ENCODE results near the gene CDC16. TPM values are rescaled to one million over a fixed set of nuclear protein-coding genes. Genes with fewer than 3 reads are reported as not detected.
A peak's percentile ranks its signal among the peaks of the same experiment; 100 is the strongest.
"Not testable (repeated sequence)": the region's sequence is repeated elsewhere in the genome, so short reads cannot be mapped to it uniquely, and the experiment has no call there.

CDC16 gene
- total RNA-seq, 1 donor from 2014 or later = 35.9 TPM

- ATAC-seq = no peak
- DNase-seq = no peak
- intact Hi-C loops (cut with micrococcal nuclease) = no loop called here
These were observed 22.3 kb downstream of the CDC16 start for GRCh38 chr13:114257014-114257413.

- intact Hi-C loops (cut with micrococcal nuclease) = no loop called here
- no peak for DNase-seq
- no peak for ATAC-seq
These were observed 23.9 kb downstream of the CDC16 start for GRCh38 chr13:114258589-114258988.

GRCh38 chr13:114259374-114259773 lies 24.7 kb downstream of the CDC16 start:
- no peak for DNase-seq
- intact Hi-C loops (cut with micrococcal nuclease) = no loop called here
- ATAC-seq = no peak

GRCh38 chr13:114259974-114260373 lies 25.3 kb downstream of the CDC16 start:
- intact Hi-C loops (cut with micrococcal nuclease) = no loop called here
- ATAC-seq (peak; percentile 62), DNase-seq (no peak)

- ATAC-seq (no peak), DNase-seq (no peak)
- intact Hi-C loops (cut with micrococcal nuclease) = no loop called here
These were observed 26.1 kb downstream of the CDC16 start for GRCh38 chr13:114260814-114261213.

GRCh38 chr13:114261328-114261965 lies 26.8 kb downstream of the CDC16 start:
- ATAC-seq (peak; percentile 79), DNase-seq (no peak)
- intact Hi-C loops (cut with micrococcal nuclease) = no loop called here

- DNase-seq (no peak), ATAC-seq (no peak)
- intact Hi-C loops (cut with micrococcal nuclease) = no loop called here
These were observed 28.9 kb downstream of the CDC16 start for GRCh38 chr13:114263578-114263977.

- intact Hi-C loops (cut with micrococcal nuclease); ATAC-seq; DNase-seq: not testable (repeated sequence)
These were observed 29.6 kb downstream of the CDC16 start for GRCh38 chr13:114264313-114264712.

- intact Hi-C loops (cut with micrococcal nuclease) = no loop called here
- no peak for DNase-seq
- no peak for ATAC-seq
These were observed 30.4 kb downstream of the CDC16 start for GRCh38 chr13:114264886-114265611.

- DNase-seq = no peak
- no peak for ATAC-seq
- intact Hi-C loops (cut with micrococcal nuclease) = no loop called here
These were observed 31.5 kb downstream of the CDC16 start for GRCh38 chr13:114266241-114266640.

GRCh38 chr13:114268344-114269280 lies 33.9 kb downstream of the CDC16 start:
- DNase-seq (no peak), ATAC-seq (no peak)
- intact Hi-C loops (cut with micrococcal nuclease) = no loop called here

GRCh38 chr13:114269281-114269770 lies 34.6 kb downstream of the CDC16 start:
- intact Hi-C loops (cut with micrococcal nuclease) = no loop called here
- no peak for ATAC-seq
- no peak for DNase-seq

- DNase-seq (no peak), ATAC-seq (no peak)
- intact Hi-C loops (cut with micrococcal nuclease) = no loop called here
These were observed 38.3 kb downstream of the CDC16 start for GRCh38 chr13:114272977-114273376.

- ATAC-seq = no peak
- DNase-seq = no peak
- intact Hi-C loops (cut with micrococcal nuclease) = no loop called here
These were observed 40.6 kb downstream of the CDC16 start for GRCh38 chr13:114275304-114275703.

- no peak for ATAC-seq
- DNase-seq = no peak
- intact Hi-C loops (cut with micrococcal nuclease) = no loop called here
These were observed 44.4 kb downstream of the CDC16 start for GRCh38 chr13:114279146-114279545.

GRCh38 chr13:114279758-114280355 lies 45.2 kb downstream of the CDC16 start:
- no peak for ATAC-seq

GRCh38 chr13:114281351-114282040 lies 46.8 kb downstream of the CDC16 start, which contains the start of gene UPF3A:
Gene UPF3A, plus strand, starts transcription at chr13:114281601. Its CDS starts 39 bp downstream, at chr13:114281640.
- DNase-seq (peak; percentile 94), ATAC-seq (peak; percentile 93)
- intact Hi-C loops (cut with micrococcal nuclease) = no loop called here

More at GRCh38 chr13:114279758-114280355, 45.2 kb downstream of the CDC16 start:
- intact Hi-C loops (cut with micrococcal nuclease) = no loop called here
- DNase-seq = no peak

GRCh38 chr13:114282041-114282670 lies 47.5 kb downstream of the CDC16 start:
- intact Hi-C loops (cut with micrococcal nuclease) = no loop called here
- DNase-seq (peak; percentile 82), ATAC-seq (peak; percentile 69)

Data from left ventricle myocardium superior (tissue), 1 donor.